Muscle of arm (tissue), 12 donors: Measurements from ENCODE around the gene MARCHF5. TPM values are rescaled to one million over a fixed set of nuclear protein-coding genes. Genes with fewer than 3 reads are reported as not detected.
A peak's percentile ranks its signal among the peaks of the same experiment; 100 is the strongest.
"Not testable (repeated sequence)": the region's sequence is repeated elsewhere in the genome, so short reads cannot be mapped to it uniquely, and the experiment has no call there.

Experiments used
- DNase-seq: peaks from one replicate; pipeline ENCODE4 v3.0.0-alpha.2; 2013
- polyA plus RNA-seq, 12 donors: library from polyadenylated mRNA; unstranded; fragments of 120-200 nt; gene quantifications; one replicate each; pipeline ENCODE4 v1.2.1, GENCODE V29; 2013; ENCODE audit not compliant: insufficient read length in 12 of 12

Gene MARCHF5
- polyA plus RNA-seq, 12 donors, result 28.4 to 43.7 (median 38.9) TPM; not detected in 1

DNA sequence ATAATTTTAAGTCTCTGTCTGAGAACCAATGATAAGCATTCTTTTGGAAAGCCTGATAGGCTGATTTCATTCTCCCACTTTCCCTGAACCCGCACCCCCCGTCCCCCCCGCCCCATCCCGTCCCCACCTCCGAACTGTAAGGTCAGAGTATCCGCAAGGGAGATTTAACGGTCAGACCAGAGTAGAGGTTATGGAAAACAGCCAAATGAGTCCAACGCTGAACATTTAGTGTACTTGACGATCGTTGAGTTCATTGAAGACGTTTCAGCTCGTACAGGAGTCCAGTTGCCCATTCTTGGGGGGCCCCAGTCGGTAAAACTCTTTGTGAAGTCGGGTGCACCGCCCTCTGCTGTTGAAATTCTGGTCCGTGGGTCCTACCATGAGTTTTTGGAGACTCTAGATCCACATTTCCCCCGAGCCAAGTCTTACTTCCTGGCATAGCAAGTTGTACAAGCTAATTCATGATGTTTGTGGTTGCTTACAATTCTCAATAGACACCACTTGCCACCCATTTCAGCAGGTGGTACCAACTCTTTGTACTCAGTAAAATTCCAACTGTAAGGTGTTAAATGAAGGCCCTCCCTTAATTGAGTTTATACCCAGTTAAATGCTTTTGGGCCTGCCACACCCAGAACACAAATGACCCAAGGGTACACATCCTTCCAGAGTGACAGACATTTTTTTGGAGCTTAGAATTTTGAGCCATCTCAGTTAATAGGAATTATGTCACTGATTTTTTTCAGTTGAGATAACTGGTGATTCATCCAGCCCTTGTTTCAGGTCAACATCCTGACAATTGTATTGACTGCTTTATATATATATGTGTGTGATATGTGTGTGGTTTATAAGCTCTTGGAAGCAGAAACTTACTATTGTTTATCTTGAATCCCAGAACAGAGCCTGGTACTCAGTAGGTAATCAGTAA is 1.2 kb downstream of the MARCHF5 start:
- peak; percentile 52 for DNase-seq

GRCh38 chr10:92298487-92298886 is 7.5 kb downstream of the MARCHF5 start:
- no peak for DNase-seq

DNA sequence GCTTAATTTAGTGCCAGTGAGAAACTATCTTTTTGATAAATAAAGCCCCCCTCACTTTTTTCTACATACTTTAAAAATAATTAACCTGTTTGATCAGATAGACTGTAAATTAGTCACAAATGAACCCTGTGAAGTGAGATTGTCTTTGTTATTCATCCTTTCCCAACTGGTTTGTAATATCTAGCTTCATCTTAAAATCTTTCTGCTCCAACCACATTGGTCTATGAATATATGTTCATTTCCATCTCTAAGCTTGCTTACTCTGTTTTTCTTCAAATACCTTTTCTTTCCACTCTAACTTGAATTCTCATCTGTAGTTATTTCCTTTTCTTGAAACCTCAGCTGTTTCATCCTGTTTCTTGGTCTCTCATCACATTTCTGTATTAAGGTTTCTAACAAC is 12.1 kb downstream of the MARCHF5 start:
- DNase-seq, result no peak

DNA sequence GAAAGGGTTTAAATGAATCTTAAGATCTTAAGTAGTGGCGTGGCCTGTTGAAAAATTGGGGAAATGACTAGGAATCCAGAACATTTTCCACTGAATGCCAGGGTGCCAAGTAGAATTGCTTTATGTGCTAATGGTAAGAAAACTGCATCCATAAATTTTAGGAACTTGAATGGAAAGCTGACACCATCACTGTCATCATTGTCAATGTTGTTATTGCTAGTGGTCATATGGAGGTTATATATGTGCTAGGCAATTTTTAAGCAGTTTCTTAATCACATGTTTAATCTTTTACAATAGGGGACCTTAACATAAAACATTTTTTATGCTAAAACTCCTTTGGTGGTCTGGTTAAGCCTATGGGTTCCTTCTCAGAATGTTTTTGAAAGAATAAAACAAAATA is 13.1 kb downstream of the MARCHF5 start:
- no peak for DNase-seq

DNA sequence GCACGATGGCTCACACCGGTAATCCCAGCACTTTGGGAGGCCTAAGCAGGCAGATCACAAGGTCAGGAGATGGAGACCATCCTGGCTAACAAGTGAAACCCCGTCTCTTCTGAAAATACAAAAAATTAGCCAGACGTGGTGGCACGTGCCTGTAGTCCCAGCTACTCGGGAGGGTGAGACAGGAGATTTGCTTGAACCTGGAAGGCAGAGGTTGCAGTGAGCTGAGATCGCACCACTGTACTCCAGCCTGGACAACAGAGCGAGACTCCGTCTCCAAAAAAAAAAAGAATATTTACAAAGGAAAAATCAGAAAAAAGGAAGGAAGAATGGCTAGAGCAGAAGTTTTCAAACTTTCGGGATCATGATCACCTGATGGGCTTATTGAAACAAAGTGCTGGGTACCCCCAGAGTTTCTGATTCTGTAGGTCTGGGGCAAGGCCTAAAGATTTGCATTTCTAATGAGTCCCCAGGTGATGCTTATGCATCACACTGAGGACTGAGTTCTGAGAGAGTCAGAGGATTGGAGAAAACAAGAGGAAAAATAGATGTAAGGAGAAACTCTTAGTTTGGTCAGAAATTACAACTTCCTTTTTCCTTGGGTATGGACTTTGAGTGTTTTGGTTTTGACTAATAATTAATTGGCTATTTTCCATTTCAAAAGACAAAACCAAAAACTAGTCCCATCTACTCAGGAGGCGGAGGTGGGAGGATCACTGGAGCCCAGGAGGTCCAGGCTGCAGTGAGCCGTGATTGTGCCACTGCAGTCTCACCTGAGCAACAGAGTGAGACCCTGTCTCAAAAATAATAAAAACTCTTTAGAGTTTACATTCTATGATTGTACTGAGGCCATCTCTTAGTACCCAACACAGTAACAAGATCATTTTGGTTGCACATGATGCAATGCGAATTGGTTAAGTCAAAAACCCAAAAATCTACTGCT is 14.4 kb downstream of the MARCHF5 start:
- no peak for DNase-seq

- no peak for DNase-seq
Measured at GRCh38 chr10:92309272-92309671, 18.3 kb downstream of the MARCHF5 start.

DNA sequence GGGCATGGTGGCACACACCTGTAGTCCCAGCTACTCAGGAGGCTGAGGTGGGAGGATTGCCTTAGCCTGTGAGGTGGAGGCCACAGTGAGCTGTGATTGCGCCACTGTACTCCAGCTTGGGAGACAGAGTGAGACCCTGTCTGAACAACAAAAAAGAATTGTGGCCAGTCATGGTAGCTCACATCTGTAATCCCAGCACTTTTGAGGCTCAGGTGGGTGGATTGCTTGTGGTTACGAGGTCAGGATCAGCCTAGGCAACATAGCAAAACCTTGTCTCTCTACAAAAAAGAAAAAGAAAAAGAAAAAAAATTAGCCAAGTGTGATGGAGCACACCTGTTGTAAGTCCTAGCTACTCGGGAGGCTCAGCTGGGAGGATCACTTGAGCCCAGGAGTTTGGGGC is 22.8 kb downstream of the MARCHF5 start:
- DNase-seq, result no peak

DNA sequence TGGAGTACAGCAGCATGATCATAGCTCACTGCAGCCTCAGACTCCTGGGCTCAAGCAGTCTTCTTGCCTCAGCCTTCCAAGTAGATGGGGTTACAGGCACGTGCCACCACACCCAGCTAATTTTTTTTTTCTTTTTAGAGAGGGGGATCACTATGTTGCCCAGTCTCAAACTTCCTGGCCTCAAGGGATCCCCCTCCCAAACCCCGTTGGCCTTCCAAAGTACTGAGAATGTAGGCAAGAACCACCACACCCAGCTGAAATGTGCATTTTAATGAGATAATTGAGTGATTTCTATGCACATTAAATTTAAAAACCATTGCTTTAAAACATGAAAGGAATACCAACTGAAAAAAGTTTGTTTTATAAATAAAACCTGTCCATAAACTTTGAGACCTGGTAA is 25.6 kb downstream of the MARCHF5 start:
- DNase-seq, result no peak

DNA sequence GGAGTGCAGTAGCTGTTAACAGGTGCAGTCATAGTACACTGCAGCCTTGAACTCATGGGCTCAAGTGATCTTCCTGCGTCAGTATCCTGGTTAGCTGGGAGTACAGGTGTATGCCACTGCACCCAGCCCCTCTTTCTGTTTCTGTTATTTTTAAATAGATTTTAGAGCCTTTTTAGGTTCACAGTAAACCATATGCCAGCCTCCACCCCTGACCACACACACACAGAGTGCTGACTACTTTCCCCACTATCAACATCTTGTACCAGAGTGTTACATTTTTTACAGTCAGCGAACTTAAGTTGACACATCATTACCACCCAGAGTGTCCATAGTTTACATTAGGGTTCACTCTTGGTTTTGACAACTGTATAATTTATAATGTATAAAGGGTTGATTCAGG is 32.1 kb downstream of the MARCHF5 start:
- DNase-seq, result no peak

- no peak for DNase-seq
Measured at GRCh38 chr10:92327445-92328433, 36.8 kb downstream of the MARCHF5 start.

DNA sequence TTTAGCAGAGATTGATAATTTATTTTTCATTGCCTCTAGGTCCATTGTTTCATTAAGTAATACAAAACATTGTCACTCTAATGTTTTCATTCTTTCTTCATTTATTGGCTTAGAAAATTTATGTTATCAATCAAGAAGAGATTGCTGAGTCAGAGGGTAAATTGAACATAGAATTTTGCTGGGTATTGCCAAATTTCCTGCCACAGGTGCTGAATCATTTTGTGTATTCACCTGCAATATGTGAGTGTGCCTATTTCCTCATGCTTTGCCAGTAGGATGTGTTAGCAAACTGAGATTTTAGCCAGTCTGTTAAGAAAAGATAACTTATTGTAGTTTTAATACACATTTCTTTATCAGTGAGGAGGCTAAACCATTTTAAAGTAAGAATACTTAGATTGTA is 38.0 kb downstream of the MARCHF5 start:
- DNase-seq, result no peak

GRCh38 chr10:92329927-92330326 is 39.0 kb downstream of the MARCHF5 start:
- not testable (repeated sequence) for DNase-seq

GRCh38 chr10:92342796-92343195 is 51.8 kb downstream of the MARCHF5 start:
- no peak for DNase-seq

GRCh38 chr10:92345575-92345974 is 54.6 kb downstream of the MARCHF5 start:
- DNase-seq, result not testable (repeated sequence)

GRCh38 chr10:92347035-92347676 is 56.2 kb downstream of the MARCHF5 start:
- not testable (repeated sequence) for DNase-seq

DNA sequence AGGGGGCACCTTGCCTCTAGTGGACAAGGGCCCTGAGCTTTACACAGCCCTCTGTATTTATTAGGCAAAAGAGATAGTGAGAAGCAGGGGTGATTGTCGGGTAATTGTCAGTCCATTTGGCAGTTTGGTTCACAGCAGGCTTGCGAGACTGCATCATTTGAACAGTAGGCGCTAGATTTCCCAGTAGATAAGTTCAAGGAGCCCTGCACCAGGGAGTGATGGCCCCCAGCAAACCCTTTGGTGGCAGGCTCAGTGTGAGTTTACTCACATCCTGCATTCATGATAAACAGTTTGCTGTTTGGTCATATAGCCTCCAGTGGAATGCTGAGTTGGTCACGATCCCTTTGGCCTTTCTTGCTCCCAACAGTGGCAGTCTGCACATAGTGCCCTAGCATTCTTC is 59.4 kb downstream of the MARCHF5 start:
- DNase-seq, result no peak

GRCh38 chr10:92354587-92354986 is 63.6 kb downstream of the MARCHF5 start:
- no peak for DNase-seq

DNA sequence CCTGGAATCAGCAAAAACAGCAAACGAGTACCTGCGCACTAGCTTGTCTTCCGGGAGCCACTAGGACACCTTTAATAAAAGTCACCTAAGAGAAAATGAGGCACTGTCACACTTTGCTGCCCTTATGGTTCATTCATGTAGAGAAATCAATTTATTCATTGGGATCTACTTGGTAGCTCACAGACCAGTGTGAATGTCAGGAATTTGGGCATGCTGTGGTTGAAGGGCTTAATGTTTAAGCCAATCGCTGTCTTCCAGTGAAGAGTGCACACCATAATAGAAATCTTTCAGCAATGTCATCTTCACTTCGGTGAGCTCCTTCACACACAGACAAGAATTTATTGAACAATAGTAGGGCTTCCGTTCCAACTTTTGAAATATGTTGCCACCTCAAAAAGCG is 65.1 kb downstream of the MARCHF5 start:
- DNase-seq, result no peak

- DNase-seq, result no peak
Measured at GRCh38 chr10:92363498-92363897, 72.5 kb downstream of the MARCHF5 start.

DNA sequence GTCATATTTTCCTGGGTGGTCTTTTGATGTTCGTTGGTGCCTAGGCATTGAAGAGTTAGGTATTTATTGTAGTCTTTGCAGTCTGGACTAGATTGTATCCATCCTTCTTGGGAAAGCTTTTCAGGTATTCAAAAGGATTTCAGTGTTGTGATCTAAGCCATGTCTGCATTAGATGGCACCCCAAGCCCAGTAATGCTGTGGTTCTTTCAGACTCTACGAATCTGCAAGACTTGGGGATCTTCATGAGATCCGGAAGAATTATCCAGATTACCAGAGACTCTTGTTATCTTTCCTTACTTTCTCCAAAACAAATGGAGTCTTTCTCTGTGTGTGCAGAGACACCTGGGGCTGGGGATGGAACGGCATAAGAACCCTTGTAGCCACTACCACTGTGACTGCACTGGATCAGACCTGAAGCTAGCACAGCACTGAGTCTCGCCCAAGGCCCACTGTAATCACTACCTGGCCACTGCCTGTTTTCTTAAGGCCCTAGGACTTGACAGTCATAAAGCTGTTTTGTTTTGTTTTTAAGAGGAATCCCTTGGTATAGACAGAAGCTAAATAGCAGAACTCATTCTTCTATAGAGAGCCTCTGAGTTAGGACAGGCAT is 75.5 kb downstream of the MARCHF5 start:
- no peak for DNase-seq
